PC-3 (cell line): ENCODE measurements around the gene ABCA8. TPM values are rescaled to one million over a fixed set of nuclear protein-coding genes. Genes with fewer than 3 reads are reported as not detected.

Source experiments
- ATAC-seq: fragments of 200-7000 bp; cut with Tn5 transposase; 2 replicates; pipeline ENCODE4 v1.9.1; 2020; ENCODE audit warnings: mild to moderate bottlenecking, moderate library complexity
- BruUV-seq: library from RNA; stranded (reverse); fragments of 400-500 nt; replicated peaks from 2 replicates; lab custom pipeline; 2021; lab: Mats Ljungman, UMichigan
- CTCF ChIA-PET: fragments of 300-600 bp; sonication (Branson Sonifier 250); formaldehyde crosslinking; loops from one replicate; lab custom pipeline; 2022; ENCODE audit warnings: antibody characterized with exemption; lab: Charles Lee
- POLR2A ChIA-PET: fragments of 300-600 bp; sonication (Branson Sonifier 250); formaldehyde crosslinking; loops from one replicate; lab custom pipeline; 2022; ENCODE audit warnings: antibody characterized with exemption; ENCODE audit not compliant: unreplicated experiment; lab: Charles Lee
- DNase-seq: peaks from one replicate; pipeline ENCODE4 v3.0.0-alpha.2; 2015
- H2AFZ ChIP-seq: fragments of 300-600 bp; sonication (generic); 2 replicates; pipeline ENCODE4 v1.6.0; 2016; ENCODE audit warnings: antibody characterized with exemption, low read length
- H3F3A ChIP-seq: fragments of 300-600 bp; sonication (generic); one replicate; pipeline ENCODE4 v1.6.0; 2017; ENCODE audit warnings: antibody characterized with exemption, low read length, control low read depth, mild to moderate bottlenecking; ENCODE audit not compliant: unreplicated experiment
- H3K27ac ChIP-seq: fragments of 300-600 bp; sonication (generic); 2 replicates; pipeline ENCODE4 v1.5.1; 2016; ENCODE audit warnings: mild to moderate bottlenecking, low read length
- H3K27me3 ChIP-seq: fragments of 300-600 bp; sonication (generic); 2 replicates; pipeline ENCODE4 v1.6.1; 2016; ENCODE audit warnings: low read length, mixed read lengths
- H3K36me3 ChIP-seq: fragments of 300-600 bp; sonication (generic); 2 replicates; pipeline ENCODE4 v1.6.1; 2016; ENCODE audit warnings: low read depth, mixed run types, low read length, mixed read lengths
- H3K4me1 ChIP-seq: fragments of 300-600 bp; sonication (generic); 2 replicates; pipeline ENCODE4 v1.5.1; 2016; ENCODE audit warnings: low read length; ENCODE audit not compliant: insufficient read depth
- H3K4me2 ChIP-seq: fragments of 300-600 bp; sonication (generic); 2 replicates; pipeline ENCODE4 v1.6.0; 2016; ENCODE audit warnings: low read length
- H3K4me3 ChIP-seq: fragments of 300-600 bp; sonication (generic); 2 replicates; pipeline ENCODE4 v1.5.1; 2016; ENCODE audit warnings: mild to moderate bottlenecking, low read length, mixed read lengths
- H3K79me2 ChIP-seq: fragments of 300-600 bp; sonication (generic); 2 replicates; pipeline ENCODE4 v1.6.1; 2017; ENCODE audit warnings: low read length, mixed read lengths
- H3K9ac ChIP-seq: fragments of 300-600 bp; sonication (generic); 2 replicates; pipeline ENCODE4 v1.6.0; 2016; ENCODE audit warnings: mild to moderate bottlenecking, low read length
- H3K9me2 ChIP-seq: fragments of 300-600 bp; sonication (generic); replicated peaks from 2 replicates; pipeline ENCODE4 v1.6.1; 2016; ENCODE audit warnings: mixed run types, low read length, mixed read lengths
- H3K9me3 ChIP-seq: fragments of 300-600 bp; sonication (generic); 2 replicates; pipeline ENCODE4 v1.6.1; 2016; ENCODE audit warnings: low read length, mixed read lengths
- H4K20me1 ChIP-seq: fragments of 300-600 bp; sonication (generic); 2 replicates; pipeline ENCODE4 v1.6.1; 2016; ENCODE audit warnings: low read length, mixed read lengths
- EZH2 ChIP-seq: fragments of 300-600 bp; sonication (generic); IDR thresholded peaks from one replicate; pipeline ENCODE4 v1.6.1; 2017; ENCODE audit warnings: antibody characterized with exemption, mild to moderate bottlenecking, low read length; ENCODE audit not compliant: unreplicated experiment
- EZH2phosphoT487 ChIP-seq: fragments of 300-600 bp; sonication (generic); IDR thresholded peaks from 2 replicates; pipeline ENCODE4 v1.6.1; 2018; ENCODE audit warnings: mild to moderate bottlenecking, antibody characterized with exemption, low read length, borderline replicate concordance
- intact Hi-C: fragments of 100-400 bp; cut with micrococcal nuclease; formaldehyde crosslinking; loops from 2 replicates; pipeline ENCODE4 v1.9.0; 2023
- total RNA-seq: library from RNA; depleted of rRNA; stranded (reverse); fragments of >200 nt; gene quantifications from 2 replicates; pipeline ENCODE4 v1.2.3, GENCODE V29; 2014
- TF ChIP-seq, protein P1 (sequence below): fragments of 300-600 bp; sonication (generic); conservative IDR thresholded peaks from 2 replicates; pipeline ENCODE4 v1.5.1; 2017; ENCODE audit warnings: antibody characterized with exemption, low read depth, mild to moderate bottlenecking, low read length

Gene ABCA8
- total RNA-seq, 1 experiment from 2014 or later = 0.22 TPM

DNA sequence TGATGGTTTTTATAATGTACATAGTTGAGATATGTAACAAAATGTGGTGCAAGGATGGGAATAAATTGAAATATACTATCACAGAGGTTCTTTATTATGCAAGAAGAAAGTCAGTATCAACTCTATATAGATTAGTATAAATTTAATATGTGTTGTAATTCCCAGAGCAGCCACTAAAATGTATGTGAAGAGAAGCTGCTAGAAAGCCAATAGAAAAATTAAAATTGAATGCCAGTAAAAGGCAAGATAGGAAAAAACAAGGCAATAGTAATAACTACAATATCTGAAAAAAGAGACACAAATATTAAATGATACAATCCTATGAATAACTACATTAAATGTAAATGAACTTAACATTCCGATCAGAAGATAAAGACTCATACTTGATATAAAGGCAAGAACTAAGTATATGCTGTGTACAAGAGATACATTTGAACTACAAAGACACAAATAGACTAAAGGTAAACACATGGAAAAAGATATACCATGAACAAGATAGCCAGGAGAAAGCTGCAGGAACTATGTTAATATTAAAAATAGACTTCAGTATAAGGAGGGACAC, 92.0 kb downstream of the ABCA8 start:
- H3K4me3 ChIP-seq = no peak overlapping the region
- ChIA-PET POLR2A (interaction anchor here (0.6 kb wide), 1 partner anchor 28 kb away, joined by 3 read pairs; no protein-coding TSS in a partner anchor), CTCF (no interaction called here)
- no peak for TF ChIP-seq EZH2phosphoT487
- TF ChIP-seq, protein P1, sequence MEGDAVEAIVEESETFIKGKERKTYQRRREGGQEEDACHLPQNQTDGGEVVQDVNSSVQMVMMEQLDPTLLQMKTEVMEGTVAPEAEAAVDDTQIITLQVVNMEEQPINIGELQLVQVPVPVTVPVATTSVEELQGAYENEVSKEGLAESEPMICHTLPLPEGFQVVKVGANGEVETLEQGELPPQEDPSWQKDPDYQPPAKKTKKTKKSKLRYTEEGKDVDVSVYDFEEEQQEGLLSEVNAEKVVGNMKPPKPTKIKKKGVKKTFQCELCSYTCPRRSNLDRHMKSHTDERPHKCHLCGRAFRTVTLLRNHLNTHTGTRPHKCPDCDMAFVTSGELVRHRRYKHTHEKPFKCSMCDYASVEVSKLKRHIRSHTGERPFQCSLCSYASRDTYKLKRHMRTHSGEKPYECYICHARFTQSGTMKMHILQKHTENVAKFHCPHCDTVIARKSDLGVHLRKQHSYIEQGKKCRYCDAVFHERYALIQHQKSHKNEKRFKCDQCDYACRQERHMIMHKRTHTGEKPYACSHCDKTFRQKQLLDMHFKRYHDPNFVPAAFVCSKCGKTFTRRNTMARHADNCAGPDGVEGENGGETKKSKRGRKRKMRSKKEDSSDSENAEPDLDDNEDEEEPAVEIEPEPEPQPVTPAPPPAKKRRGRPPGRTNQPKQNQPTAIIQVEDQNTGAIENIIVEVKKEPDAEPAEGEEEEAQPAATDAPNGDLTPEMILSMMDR = peak; percentile 39; the same call in 1 of the 2 replicates
- no peak for DNase-seq
- 0 out of 2 replicates have a peak, but pooled peaks cover 3% of the 10 kb centered on the region for H3K9me2 ChIP-seq
- no peaks in the 10 kb centered on the region for H3K79me2 ChIP-seq
- no peak overlapping the region for H3K4me2 ChIP-seq
- no peak overlapping the region for H3K9ac ChIP-seq
- H2AFZ ChIP-seq = no peak overlapping the region
- no TSS peak for BruUV-seq
- no peaks in the 10 kb centered on the region for H3K27me3 ChIP-seq
- ATAC-seq = no peak
- no peak overlapping the region for H3K27ac ChIP-seq
- H3F3A ChIP-seq = no peaks in the 10 kb centered on the region
- intact Hi-C loops = loop anchor here (5.0 kb wide), 1 partner anchor 71 kb away; no protein-coding TSS in a partner anchor
- no peaks in the 10 kb centered on the region for H4K20me1 ChIP-seq
- no peaks in the 10 kb centered on the region for H3K36me3 ChIP-seq
- H3K9me3 ChIP-seq = no peaks in the 10 kb centered on the region
- no peaks in the 10 kb centered on the region for H3K4me1 ChIP-seq

- H3K9me2 ChIP-seq = 0 out of 2 replicates have a peak, but pooled peaks cover 3% of the 10 kb centered on the region
- H3K27ac ChIP-seq = no peak overlapping the region
- DNase-seq (no peak), ATAC-seq (no peak)
- H3F3A ChIP-seq = no peaks in the 10 kb centered on the region
- H3K4me3 ChIP-seq = no peak overlapping the region
- no peak overlapping the region for H3K9ac ChIP-seq
- intact Hi-C loops = loop anchor here (5.0 kb wide), 1 partner anchor 69 kb away; no protein-coding TSS in a partner anchor
- no peaks in the 10 kb centered on the region for H3K9me3 ChIP-seq
- no peak overlapping the region for H3K4me2 ChIP-seq
- ChIA-PET POLR2A (no interaction called here), CTCF (no interaction called here)
- no peaks in the 10 kb centered on the region for H3K4me1 ChIP-seq
- no peaks in the 10 kb centered on the region for H4K20me1 ChIP-seq
- BruUV-seq = no TSS peak
- TF ChIP-seq EZH2 = no peak
- TF ChIP-seq, protein P1 = no peak
- no peak for TF ChIP-seq EZH2phosphoT487
- H3K27me3 ChIP-seq = no peaks in the 10 kb centered on the region
- no peaks in the 10 kb centered on the region for H3K79me2 ChIP-seq
- H2AFZ ChIP-seq = no peak overlapping the region
- H3K36me3 ChIP-seq = no peaks in the 10 kb centered on the region
Measured at GRCh38 chr17:68861602-68862001, 93.6 kb downstream of the ABCA8 start.

DNA sequence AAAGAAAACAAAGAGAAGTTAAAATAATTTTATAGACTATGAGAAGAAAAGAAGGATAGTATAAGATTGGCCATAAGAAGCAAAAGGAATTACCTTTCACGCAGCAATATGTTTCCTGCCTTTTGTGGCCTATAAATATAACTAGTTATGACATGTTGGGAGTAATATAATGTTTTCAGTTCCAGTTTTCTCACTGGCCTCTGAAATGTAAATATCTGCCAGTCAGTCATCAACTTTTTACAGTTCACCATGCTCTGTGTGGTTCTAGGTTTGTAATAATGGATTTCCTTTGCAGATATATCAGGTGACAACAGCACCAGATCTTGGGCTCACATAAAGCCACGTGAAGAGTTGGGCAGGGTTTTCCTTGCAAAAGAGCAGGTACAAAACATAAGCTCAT, 94.3 kb downstream of the ABCA8 start:
- H3K36me3 ChIP-seq = no peaks in the 10 kb centered on the region
- 0 out of 2 replicates have a peak, but pooled peaks cover 3% of the 10 kb centered on the region for H3K9me2 ChIP-seq
- no peaks in the 10 kb centered on the region for H3K79me2 ChIP-seq
- ChIA-PET POLR2A (no interaction called here), CTCF (no interaction called here)
- no peaks in the 10 kb centered on the region for H3K27me3 ChIP-seq
- intact Hi-C loops = loop anchor here (5.0 kb wide), 1 partner anchor 69 kb away; no protein-coding TSS in a partner anchor
- DNase-seq (no peak), ATAC-seq (no peak)
- H3K27ac ChIP-seq = no peak overlapping the region
- H3K4me3 ChIP-seq = no peak overlapping the region
- no peak overlapping the region for H3K9ac ChIP-seq
- H3F3A ChIP-seq = no peaks in the 10 kb centered on the region
- no peak overlapping the region for H2AFZ ChIP-seq
- no peaks in the 10 kb centered on the region for H3K9me3 ChIP-seq
- no peaks in the 10 kb centered on the region for H3K4me1 ChIP-seq
- BruUV-seq = no TSS peak
- no peak overlapping the region for H3K4me2 ChIP-seq
- no peak for TF ChIP-seq EZH2
- TF ChIP-seq EZH2phosphoT487 = no peak
- TF ChIP-seq, protein P1 = no peak
- H4K20me1 ChIP-seq = no peaks in the 10 kb centered on the region
